ENCODE results near the gene PEX12.
"Not testable (repeated sequence)": the region's sequence is repeated elsewhere in the genome, so short reads cannot be mapped to it uniquely, and the experiment has no call there.

PEX12 gene

DNA sequence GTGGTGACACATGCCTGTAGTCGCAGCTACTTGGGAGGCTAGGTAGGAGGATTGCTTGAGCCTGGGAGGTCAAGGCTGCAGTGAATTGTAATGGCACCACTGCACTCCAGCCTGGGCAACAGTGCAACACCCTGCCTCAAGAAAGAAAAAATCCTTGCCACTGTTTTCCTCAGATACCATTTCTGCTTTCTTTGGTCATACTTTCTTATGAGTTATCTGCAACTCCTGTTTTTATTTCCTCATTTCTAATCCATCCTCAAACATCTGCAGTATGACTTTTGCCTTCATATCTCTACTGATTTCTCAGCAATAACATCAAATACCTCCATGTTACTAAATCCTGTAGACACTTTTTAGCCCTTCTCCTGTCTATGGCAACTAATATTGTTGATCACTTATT lies 5.7 kb upstream of the PEX12 start:
- in situ Hi-C loops (cut with MboI; ENCODE audit: low sequenced_read_pairs) = no loop called here

DNA sequence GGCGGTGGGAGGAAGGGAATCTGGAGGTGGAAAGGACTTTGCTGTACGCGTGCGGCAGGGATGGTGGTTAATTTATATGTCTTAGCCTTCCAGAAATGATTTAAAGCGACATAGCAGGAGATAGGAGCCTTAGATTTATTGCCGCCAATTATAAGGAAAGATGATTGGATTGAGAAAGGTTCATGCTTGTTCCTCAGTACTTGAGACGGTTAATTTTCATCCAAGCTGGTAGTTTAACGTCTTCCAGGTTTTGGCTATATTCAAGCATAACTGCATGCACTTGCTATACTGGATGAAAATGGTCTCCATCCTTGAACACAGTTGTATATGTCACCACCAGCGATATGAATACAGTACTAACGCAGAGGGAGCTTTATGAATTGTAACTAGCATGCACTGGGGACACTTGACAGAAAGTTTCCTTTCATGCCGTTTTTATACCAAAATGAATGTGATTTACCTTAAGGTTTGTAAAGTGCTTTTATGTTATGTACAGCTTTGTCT lies 610 bp upstream of the PEX12 start:
- in situ Hi-C loops (cut with MboI; ENCODE audit: low sequenced_read_pairs) = no loop called here

DNA sequence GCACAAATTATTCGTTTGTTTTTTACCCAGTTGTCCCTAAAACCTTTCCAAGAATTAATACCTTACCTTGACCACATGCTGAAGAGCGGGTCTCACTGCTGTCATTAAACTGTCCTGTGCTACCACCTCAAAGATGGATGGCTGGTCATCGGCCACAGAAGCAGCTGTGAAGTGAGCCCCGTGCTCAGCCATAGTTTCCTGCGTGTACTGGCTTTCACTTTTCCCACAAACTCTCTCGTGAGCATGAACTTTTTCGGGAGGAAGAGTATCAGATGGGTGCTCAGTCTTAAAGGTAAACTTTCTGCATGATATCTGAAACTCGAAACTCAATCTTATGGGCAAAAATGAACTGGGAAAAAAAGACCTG lies 558 bp downstream of the PEX12 start:
- in situ Hi-C loops (cut with MboI; ENCODE audit: low sequenced_read_pairs) = no loop called here

DNA sequence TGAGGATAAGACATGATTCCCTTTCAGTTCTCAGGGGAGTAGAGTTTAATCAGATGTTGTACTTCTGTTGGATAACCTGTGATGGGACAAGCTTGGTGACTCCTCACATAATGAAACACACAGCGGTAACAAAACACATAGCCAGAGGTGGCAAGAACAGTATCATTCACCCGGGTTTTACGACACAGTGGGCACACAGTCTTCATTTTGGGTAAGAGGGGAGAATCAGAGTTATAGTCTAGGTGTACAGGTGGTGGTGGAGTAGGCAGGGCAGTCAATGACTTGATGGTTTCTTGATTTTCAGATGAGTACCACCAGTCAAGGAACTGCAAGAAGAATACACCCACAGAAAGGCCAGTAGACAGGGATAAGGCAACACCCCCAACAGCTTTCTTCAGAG lies 2.6 kb downstream of the PEX12 start:
- in situ Hi-C loops (cut with MboI; ENCODE audit: low sequenced_read_pairs) = no loop called here

DNA sequence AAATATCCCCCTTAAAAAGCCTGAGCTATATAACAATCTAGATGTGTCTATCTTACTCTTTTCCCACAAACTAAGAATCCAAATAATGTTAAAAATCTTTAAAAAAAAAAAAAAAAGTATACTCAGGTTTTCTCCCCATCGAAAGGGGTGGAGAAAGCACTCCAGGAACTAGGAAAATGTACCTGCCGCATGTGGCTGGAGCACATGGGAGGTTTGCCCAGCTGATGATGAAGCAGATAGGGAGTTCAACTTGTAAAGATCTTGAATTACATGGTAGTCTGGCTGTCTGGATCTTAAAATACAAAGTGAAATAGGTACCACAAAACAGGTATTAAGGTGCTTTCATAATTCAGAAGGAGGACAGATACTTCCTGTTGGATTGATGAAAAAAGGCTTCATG lies 9.0 kb downstream of the PEX12 start:
- in situ Hi-C loops (cut with MboI; ENCODE audit: low sequenced_read_pairs) = no loop called here

DNA sequence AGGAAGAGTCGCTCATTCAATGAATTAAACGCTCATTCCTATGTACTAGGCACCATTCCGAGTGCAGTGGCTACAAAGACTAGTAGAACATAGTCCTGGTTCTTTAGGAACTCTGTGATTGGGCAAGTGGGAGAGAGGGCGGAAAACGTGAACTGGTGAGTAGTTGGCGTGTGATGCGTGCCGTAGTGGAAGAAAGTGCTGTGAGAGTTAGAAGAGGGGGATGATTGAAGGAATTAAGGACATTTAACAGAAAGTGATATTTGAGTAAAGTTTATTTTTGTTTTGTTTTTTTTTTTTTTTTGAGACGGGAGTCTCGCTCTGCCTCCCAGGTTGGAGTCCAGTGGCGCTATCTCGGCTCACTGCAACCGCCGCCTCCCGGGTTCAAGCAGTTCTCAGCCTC lies 9.8 kb downstream of the PEX12 start:
- in situ Hi-C loops (cut with MboI; ENCODE audit: low sequenced_read_pairs) = no loop called here

DNA sequence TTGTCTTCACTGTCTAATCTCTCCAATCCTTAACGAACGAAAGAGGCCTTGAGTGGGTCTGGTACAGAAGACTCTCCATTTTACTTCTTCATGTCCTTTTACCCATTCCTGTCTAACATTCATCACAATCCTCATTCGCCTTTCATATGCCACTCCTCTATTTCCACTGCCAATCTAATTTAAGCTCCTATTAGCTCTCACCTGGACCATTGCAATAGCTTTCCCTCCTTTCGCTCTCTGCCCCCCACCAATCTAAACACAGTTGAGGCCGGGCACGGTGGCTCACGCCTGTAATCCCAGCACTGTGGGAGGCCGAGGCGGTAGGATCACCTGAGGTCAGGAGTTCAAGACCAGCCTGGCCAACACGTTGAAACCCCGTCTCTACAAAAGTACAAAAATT lies 11.4 kb downstream of the PEX12 start:
- in situ Hi-C loops (cut with MboI; ENCODE audit: low sequenced_read_pairs) = no loop called here

DNA sequence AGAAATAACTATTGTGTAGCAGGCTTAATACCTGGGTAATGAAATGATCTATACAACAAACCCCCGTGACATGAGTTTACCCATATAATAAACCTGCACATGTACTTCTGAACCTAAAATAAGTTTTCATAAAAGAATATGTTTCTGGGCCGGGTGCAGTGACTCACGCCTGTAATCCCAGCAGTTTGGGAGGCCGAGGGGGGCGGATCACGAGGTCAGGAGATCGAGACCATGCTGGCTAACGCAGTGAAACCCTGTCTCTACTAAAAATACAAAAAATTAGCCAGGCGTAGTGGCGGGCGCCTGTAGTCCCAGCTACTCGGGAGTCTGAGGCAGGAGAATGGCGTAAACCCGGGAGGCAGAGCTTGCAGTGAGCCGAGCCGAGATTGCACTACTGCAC lies 15.2 kb downstream of the PEX12 start:
- in situ Hi-C loops (cut with MboI; ENCODE audit: low sequenced_read_pairs) = not testable (repeated sequence)

DNA sequence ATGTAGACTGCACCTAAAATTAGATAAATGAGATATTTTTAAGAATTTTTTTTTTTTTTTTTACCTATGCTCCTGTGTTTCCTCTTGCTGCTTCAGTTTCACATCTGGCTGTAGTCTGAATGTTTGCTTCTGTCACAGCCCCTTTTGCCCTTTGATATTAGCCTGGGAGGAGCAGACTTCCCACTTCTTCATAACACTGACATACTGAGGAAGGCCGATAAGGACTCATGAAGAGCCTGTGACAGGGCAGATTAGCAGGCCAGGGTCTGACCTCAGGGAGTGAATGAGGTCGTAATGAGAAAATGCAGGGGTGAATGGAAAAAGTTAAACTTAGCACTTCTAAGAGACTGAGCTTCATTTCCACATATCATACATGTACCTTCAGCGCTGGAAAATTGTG lies 17.7 kb downstream of the PEX12 start, which contains the start of gene SLFN14:
TSS of gene SLFN14 (minus strand) at position 117 of the 400 bp plus-strand sequence. CDS start 2,757 bp downstream, outside the sequence.
- in situ Hi-C loops (cut with MboI; ENCODE audit: low sequenced_read_pairs) = no loop called here

DNA sequence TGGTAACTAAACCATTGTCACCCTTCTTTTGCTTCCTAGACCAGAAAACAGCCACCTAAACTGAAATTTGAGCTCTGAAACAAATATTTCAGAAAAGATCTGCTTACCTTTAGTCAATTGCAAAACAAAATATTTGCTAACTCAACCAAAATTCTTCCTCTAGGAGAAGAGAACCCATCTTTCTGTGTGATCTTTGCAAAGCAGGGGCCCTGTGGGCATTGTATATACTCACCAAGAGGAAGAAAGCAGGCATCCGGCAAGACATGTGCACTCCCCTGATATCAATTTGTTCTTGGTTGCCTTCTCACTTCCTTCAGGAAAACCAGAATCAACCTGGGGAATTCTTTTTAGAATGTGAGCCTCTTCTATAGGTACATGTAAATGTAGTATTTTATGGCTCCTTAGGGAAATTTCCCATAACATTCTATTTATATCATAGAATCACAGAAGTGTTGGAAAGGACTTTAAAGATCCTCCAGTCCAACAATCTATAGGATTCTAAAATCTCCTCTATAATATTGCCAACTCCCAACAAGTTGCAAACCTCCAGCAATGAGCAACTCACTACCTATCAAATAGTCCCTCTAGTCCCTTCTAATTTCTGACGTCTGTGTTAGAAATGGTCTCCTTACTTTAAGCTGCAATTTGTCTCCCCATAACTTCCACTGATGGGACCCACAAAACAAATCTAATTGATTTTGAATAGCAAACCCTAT lies 18.7 kb downstream of the PEX12 start:
- in situ Hi-C loops (cut with MboI; ENCODE audit: low sequenced_read_pairs) = no loop called here

DNA sequence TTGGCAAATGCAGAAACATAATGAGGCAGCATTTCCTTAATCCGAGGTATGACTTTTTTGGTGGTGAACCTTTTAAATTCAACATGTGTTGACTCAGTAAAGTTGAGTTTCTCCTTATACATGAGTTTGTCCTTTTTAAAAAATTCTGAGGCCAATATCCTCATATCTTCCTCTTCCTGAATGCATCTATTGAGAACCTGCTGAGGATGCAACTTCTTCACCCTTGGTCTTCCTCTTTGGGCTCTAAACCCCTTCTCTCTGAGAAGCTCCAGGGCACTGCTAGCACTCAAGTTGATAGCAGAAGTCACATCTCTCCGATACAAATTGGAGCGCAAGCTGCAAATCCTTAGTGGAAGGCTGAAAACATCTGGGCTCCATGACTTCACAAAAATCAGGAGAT lies 21.0 kb downstream of the PEX12 start:
- in situ Hi-C loops (cut with MboI; ENCODE audit: low sequenced_read_pairs) = no loop called here

DNA sequence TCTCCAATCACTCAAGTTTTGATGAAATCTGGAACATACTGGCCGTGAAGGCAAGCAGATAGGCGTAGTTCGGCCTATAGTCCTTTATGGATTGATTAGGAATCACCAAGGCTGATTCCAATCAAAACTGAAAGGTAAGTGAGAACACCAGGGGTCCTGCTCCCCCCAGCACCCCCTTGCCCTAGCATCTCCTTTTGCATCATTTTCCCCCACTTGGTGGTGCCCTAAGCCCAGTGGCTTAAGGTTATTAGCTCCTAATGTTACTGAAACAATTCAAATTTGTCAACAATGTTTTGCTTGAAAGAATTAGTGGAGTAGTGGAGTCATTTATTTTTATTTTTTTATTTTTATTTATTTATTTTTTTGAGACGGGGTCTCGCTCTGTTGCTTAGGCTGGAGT lies 22.7 kb downstream of the PEX12 start:
- in situ Hi-C loops (cut with MboI; ENCODE audit: low sequenced_read_pairs) = no loop called here

DNA sequence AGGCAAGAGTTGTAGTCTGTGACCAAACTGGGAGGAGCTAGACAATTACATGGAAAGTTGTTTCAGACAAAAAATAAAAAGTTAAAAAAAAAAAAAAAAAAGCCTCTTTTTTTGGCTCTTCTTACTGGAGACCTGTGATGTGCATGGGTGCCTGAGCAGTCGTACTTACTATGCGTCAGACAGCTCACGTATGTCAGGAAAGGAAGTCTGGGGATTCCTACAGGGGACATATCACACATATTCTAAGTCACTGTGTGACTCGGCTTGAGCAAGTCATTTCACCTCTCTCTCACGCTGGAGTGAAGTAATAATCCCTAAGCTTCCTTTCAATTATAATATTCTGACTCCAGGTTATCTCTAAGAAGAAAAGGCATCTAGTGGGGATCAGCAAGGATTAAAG lies 23.7 kb downstream of the PEX12 start:
- in situ Hi-C loops (cut with MboI; ENCODE audit: low sequenced_read_pairs) = no loop called here

DNA sequence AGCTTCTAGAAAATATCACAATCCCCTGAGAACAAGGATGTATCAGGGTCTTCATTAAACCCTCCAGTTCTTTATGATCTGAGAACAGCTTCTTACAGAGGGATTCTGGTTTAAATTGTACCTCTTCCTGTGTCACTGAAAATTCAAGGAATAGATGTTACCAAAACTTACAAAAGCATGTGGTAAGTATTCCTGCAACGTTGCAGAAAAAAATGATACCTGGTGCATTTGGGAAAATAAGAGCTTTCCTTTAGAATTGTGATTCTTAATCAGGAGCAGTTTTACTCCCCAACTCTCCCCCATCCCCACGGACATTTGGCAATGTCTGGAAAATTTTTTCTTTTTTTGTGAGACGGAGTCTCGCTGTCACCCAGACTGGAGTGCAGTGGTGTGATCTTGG lies 25.1 kb downstream of the PEX12 start:
- in situ Hi-C loops (cut with MboI; ENCODE audit: low sequenced_read_pairs) = no loop called here

DNA sequence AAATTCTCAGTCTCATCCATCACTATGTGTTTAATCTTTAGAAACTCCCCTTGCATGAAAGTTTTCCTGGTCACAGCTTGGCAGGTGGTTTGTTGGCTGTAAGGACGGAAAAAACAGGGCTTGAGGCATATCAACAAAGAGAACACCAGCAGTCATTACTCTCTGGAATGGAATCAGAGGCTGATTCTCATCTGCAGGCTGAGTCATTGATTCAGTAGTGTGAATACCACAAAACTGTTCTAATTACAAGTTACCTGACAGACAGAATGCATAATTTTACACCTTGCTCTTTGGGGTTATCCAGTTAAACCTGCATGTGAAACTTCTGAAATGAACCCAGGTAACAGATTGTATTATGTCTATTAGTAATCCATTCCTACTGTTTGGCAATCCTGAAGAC lies 29.4 kb downstream of the PEX12 start:
- in situ Hi-C loops (cut with MboI; ENCODE audit: low sequenced_read_pairs) = no loop called here

DNA sequence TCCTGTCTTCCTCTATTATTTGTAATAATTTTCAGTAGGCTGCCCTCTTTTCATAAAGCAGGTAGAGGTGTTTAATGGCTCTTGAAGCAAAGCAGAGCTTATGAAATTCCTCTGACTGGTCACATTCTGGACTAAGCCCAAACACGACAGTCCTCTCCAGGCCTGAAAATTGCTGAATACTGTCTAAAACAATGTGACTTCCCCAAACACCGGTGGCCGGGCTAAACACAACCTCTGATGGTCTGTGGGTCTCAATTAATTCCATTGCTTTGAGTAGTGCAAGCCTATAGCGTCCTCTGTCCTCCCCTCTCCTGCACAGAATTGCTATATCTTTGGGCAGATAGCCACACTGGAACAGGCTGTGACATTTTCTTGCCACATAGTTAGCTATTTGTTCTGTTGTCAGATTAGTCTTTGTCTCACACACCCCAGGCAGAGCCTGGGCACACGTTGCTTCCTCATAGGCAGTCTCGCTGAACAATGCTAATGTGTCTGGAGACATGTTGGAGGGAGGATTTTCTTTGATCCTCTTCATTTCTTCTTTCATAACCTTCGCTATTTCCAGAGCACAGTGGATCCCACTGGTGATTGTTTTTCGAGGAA lies 30.1 kb downstream of the PEX12 start:
- in situ Hi-C loops (cut with MboI; ENCODE audit: low sequenced_read_pairs) = no loop called here

DNA sequence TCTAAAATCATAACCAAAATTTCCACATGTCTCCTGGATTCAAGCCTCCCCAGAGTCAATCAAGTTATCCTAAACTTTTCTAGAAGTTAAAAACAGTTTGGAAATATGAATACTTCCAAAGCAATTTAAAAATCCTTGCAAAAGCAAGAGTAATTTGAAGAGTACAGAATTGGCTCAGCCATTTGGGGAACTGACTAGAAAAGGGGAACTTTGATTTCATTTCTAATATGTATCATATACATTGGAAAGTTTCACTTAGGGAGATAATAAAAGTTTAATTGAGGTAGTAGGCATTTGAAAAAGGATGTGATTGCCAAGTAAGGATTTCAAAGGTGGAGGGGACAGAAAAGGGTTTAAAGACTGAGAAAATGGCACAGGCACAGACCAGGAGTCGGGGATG lies 31.9 kb downstream of the PEX12 start:
- in situ Hi-C loops (cut with MboI; ENCODE audit: low sequenced_read_pairs) = no loop called here

DNA sequence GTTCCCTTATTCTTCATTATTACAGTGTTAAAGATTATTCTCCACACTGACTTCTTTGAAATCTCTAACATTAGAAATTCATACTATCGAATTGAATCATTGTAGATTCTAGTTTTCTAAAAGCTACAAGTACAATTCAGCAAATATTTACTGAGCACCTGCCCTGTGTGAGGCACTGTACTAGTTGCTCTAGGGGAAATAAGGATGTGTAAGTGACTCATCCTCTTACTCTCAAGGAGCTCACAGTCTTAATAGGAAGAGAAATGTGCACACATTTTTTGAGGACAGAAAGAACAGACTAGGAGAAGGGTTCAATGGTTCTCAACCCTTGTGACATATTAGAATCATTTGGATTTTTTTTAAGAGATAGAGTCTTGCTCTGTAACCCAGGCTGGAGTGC lies 33.2 kb downstream of the PEX12 start:
- in situ Hi-C loops (cut with MboI; ENCODE audit: low sequenced_read_pairs) = no loop called here

DNA sequence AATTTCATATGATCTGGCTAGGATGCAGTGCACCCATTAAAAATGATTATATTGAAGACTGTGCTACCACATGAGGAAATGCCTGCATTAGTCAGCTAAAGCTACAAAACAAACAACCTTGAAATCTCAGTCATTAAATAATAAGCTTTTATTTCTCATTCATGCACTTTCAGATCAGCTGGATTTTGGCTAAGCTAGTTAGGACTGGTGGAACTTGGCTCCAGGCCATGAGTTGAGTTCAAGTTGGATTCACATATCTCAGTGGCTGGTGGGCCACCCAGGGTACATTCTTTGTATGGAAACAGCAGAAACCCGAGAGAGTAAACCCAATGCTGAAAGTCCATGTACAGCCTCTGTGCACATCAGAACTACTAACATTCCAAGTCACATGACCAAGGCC lies 34.5 kb downstream of the PEX12 start:
- in situ Hi-C loops (cut with MboI; ENCODE audit: low sequenced_read_pairs) = no loop called here

DNA sequence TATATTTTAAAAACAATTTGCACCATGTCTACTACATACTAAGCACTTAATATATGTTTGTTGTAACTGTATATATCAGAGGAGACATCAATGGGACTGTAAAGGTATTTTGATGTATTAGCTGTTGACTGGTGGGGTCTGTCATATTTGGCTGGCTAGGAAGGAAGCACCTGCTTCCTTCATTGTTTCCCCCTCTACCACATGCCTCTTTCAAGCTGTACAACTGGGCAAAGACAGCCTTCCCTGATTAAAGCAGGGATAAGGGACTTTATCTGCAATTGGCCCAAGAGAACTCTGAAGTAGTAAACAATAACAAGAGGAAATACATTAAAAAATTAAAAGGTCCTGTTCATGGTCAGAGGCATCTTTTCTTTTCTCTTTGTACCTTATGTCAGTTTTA lies 35.4 kb downstream of the PEX12 start:
- in situ Hi-C loops (cut with MboI; ENCODE audit: low sequenced_read_pairs) = no loop called here

DNA sequence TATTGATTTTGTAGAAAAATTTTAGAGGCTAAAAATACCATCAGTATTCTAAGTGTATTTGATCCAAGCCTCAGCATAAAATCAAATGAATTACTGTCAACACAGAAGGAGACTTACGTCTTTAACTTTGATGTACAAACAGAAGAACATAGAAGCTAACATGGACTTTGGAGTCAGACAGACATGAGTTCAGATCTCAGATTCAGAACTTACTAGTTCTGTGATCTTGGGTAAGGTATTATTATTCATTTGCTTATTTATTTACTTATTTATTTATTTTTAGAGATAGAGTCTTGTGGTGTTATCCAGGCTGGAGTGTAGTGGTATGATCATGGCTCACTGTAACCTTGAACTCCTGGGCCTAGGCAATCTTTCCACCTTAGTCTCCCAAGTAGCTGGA lies 36.9 kb downstream of the PEX12 start:
- in situ Hi-C loops (cut with MboI; ENCODE audit: low sequenced_read_pairs) = no loop called here

DNA sequence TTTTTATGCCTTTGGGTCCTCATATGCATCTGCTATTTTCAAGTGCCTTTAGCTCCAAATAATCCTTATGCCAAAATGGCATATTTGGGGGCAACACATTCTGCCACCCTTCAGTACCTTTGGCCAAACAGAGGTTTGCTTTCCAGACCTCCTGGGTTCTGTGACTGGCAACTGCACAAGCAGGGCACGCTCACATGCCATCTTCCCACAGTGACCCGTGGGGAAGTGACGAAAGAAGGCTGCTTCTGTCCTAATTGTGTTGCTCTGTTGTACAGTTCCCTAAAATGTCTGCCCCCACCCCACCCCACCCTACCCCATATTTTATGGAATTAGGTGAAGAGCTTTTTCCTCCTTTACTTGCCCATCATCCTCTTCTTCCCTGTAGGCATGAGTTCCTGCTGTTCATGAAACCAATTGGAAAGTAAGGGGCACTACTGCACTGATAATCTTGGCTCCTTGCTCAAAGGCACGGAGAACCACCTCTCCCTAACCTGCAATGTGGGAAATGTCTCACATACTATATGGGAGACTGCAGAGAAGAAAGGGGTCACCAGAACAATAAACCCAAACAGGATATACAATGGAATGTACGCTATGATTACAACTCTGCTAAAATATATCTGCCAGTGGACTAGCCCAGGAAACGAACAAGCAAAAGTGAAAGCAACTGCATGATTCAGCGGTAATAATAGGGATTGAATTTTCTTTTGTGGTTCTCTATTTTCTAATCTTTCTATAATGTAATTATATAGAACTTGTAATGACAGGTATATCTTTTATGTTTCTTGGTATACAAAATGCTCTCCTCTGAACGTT lies 37.6 kb downstream of the PEX12 start:
- in situ Hi-C loops (cut with MboI; ENCODE audit: low sequenced_read_pairs) = no loop called here
